Activated T-helper 2 cell treated with anti-CD3 and anti-CD28 coated beads, Interferon-gamma antibody, Interleukin-2, Interleukin-4, amounts not matched to agents 10 μg/mL and 5 μg/mL and 100 μg/mL, durations not matched to agents 14 hours and 24 hours and 36 hours (primary cell): Measurements from ENCODE around the gene ADA. TPM values are rescaled to one million over a fixed set of nuclear protein-coding genes. Genes with fewer than 3 reads are reported as not detected.
A peak's percentile ranks its signal among the peaks of the same experiment; 100 is the strongest.

Experiments
- DNase-seq: peaks from one replicate; pipeline ENCODE4 v3.0.0; 2021; ENCODE audit warnings: low spot score
- H3K27ac Mint-ChIP-seq: one replicate; pipeline ENCODE4 v1.8.0; 2021; ENCODE audit warnings: mixed read lengths
- H3K27me3 Mint-ChIP-seq: one replicate; pipeline ENCODE4 v1.8.0; 2021; ENCODE audit warnings: low read depth, mixed read lengths
- H3K36me3 Mint-ChIP-seq: one replicate; pipeline ENCODE4 v1.8.0; 2021; ENCODE audit warnings: low read depth, mixed read lengths
- H3K4me1 Mint-ChIP-seq: one replicate; pipeline ENCODE4 v1.8.0; 2021; ENCODE audit warnings: low read depth, mixed read lengths
- H3K4me3 Mint-ChIP-seq: one replicate; pipeline ENCODE4 v1.8.0; 2021; ENCODE audit warnings: low read depth, mild to moderate bottlenecking, moderate library complexity, mixed read lengths
- H3K9me3 Mint-ChIP-seq: one replicate; pipeline ENCODE4 v1.8.0; 2021; ENCODE audit warnings: mixed read lengths
- intact Hi-C: fragments of 100-400 bp; cut with micrococcal nuclease; formaldehyde crosslinking; loops from one replicate; pipeline ENCODE4 v1.15.1; 2023
- total RNA-seq: library from RNA; stranded (reverse); gene quantifications from 2 replicates; pipeline ENCODE4 v1.2.3, GENCODE V29; 2022

The ADA gene
- total RNA-seq, 1 donor from 2014 or later, result 33.3 TPM

GRCh38 chr20:44585057-44585963 lies 66.2 kb downstream of the ADA start:
- Mint-ChIP-seq H3K4me3 (no peak overlapping the region), H3K9me3 (no peaks in the 10 kb centered on the region), H3K27me3 (peaks cover 3% of the 10 kb centered on the region), H3K4me1 (peaks cover 15% of the 10 kb centered on the region), H3K27ac (no peak overlapping the region), H3K36me3 (no peaks in the 10 kb centered on the region)
- intact Hi-C loops, result no loop called here
- DNase-seq, result no peak

- peaks cover 23% of the 10 kb centered on the region for H3K4me1 Mint-ChIP-seq
- H3K9me3 Mint-ChIP-seq, result no peaks in the 10 kb centered on the region
- no peak overlapping the region for H3K4me3 Mint-ChIP-seq
- no peak for DNase-seq
- H3K27ac Mint-ChIP-seq, result no peak overlapping the region
- H3K36me3 Mint-ChIP-seq, result no peaks in the 10 kb centered on the region
- peaks cover 3% of the 10 kb centered on the region for H3K27me3 Mint-ChIP-seq
- intact Hi-C loops, result no loop called here
These were observed 67.3 kb downstream of the ADA start for GRCh38 chr20:44584162-44584561.

- H3K9me3 Mint-ChIP-seq, result no peaks in the 10 kb centered on the region
- H3K36me3 Mint-ChIP-seq, result no peaks in the 10 kb centered on the region
- DNase-seq, result no peak
- H3K4me3 Mint-ChIP-seq, result no peak overlapping the region
- peaks cover 23% of the 10 kb centered on the region for H3K4me1 Mint-ChIP-seq
- peaks cover 3% of the 10 kb centered on the region for H3K27me3 Mint-ChIP-seq
- H3K27ac Mint-ChIP-seq, result no peak overlapping the region
- intact Hi-C loops, result no loop called here
These were observed 68.3 kb downstream of the ADA start for GRCh38 chr20:44583157-44583556.

- Mint-ChIP-seq H3K4me1 (peaks cover 24% of the 10 kb centered on the region), H3K27me3 (peaks cover 3% of the 10 kb centered on the region), H3K36me3 (no peaks in the 10 kb centered on the region), H3K27ac (no peak within 1 kb of the TSS), H3K9me3 (no peaks in the 10 kb centered on the region), H3K4me3 (no peak within 1 kb of the TSS)
- intact Hi-C loops, result no loop called here
- no peak for DNase-seq
These were observed 69.0 kb downstream of the ADA start, which contains the start of gene PKIG for GRCh38 chr20:44582311-44583025. Gene PKIG (plus strand): TSS chr20:44582579. CDS start chr20:44614557, 31,978 bp downstream.

- H3K27ac Mint-ChIP-seq, result no peak overlapping the region
- intact Hi-C loops, result no loop called here
These were observed 70.0 kb downstream of the ADA start for GRCh38 chr20:44581515-44581914.

GRCh38 chr20:44580581-44581268 lies 70.8 kb downstream of the ADA start:
- intact Hi-C loops, result no loop called here
- no peak overlapping the region for H3K27ac Mint-ChIP-seq
- peaks cover 34% of the 10 kb centered on the region for H3K4me1 Mint-ChIP-seq
- peaks cover 3% of the 10 kb centered on the region for H3K27me3 Mint-ChIP-seq
- no peak overlapping the region for H3K4me3 Mint-ChIP-seq
- no peak for DNase-seq
- H3K36me3 Mint-ChIP-seq, result no peaks in the 10 kb centered on the region
- no peaks in the 10 kb centered on the region for H3K9me3 Mint-ChIP-seq

More at GRCh38 chr20:44581515-44581914, 70.0 kb downstream of the ADA start:
- Mint-ChIP-seq H3K4me3 (no peak overlapping the region), H3K27me3 (peaks cover 3% of the 10 kb centered on the region), H3K36me3 (no peaks in the 10 kb centered on the region), H3K9me3 (no peaks in the 10 kb centered on the region), H3K4me1 (peaks cover 31% of the 10 kb centered on the region)
- no peak for DNase-seq

DNA sequence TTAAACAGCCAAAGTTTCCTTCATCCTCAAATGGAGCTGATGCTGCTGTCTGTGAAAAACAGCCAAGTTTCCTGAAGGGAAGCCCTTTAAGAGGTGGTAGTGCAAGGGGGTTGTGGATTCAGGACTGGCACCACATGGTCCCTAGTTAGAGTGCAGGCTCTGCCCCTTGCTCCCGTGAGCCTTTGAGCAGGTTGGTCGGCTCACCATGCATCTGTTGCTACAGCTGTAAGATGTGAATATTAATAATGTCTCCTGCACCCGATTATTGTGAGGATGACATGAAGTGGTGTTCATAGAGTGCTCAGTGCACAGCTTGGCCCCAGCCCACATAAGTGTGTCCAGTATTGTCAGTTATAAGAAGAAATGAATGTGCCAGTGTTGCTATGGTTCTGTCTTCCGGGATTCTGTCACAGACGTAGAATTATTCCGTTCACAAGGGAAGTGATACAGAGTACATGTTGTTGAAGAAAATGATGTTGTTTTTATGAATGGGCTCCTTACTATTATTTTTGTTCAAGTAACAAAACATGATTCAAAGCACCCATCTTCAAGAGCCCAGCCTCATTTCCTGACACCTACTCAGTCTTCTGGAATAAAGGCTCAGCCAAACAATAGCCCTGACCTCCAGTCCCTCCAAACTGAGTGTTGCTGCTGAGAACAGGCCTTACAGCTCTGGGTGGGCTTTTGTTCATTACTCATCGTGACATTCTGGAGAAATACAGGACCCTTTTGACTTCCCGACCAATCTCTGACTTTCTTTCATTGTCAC lies 72.0 kb downstream of the ADA start:
- intact Hi-C loops, result loop anchor here (5.0 kb wide), 1 partner anchor 33 kb away; no protein-coding TSS in a partner anchor
- peaks cover 27% of the 10 kb centered on the region for H3K4me1 Mint-ChIP-seq
- no peak overlapping the region for H3K27ac Mint-ChIP-seq
- DNase-seq, result no peak
- no peaks in the 10 kb centered on the region for H3K36me3 Mint-ChIP-seq
- H3K9me3 Mint-ChIP-seq, result no peaks in the 10 kb centered on the region
- no peak overlapping the region for H3K4me3 Mint-ChIP-seq
- H3K27me3 Mint-ChIP-seq, result peaks cover 3% of the 10 kb centered on the region

DNA sequence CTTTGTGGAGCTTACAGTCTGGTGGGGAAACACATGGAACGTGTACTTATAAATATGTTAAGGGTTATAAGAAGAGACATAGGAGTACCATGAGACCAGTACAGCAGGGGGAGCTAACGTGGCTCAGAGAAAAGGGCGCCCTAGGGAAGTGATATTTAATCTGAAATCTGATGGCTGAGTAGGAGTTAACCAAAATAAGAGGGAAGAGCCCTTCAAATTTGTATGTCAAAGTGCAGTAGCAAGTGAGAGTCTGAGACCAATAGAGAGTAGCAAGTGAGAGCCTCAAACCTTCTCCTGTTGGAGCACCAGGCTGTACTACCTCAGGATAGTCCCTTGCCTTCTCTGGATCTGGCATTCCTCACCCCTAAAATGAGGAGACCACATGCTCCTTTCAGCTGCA lies 75.2 kb downstream of the ADA start:
- intact Hi-C loops, result loop anchor here (2.0 to 5.0 kb wide), 2 partner anchors 36 to 71 kb away; no protein-coding TSS in a partner anchor
- Mint-ChIP-seq H3K27me3 (no peaks in the 10 kb centered on the region), H3K36me3 (no peaks in the 10 kb centered on the region), H3K4me3 (no peak overlapping the region), H3K9me3 (no peaks in the 10 kb centered on the region), H3K27ac (peak overlapping the region; percentile 58), H3K4me1 (peaks cover 37% of the 10 kb centered on the region)
- no peak for DNase-seq

DNA sequence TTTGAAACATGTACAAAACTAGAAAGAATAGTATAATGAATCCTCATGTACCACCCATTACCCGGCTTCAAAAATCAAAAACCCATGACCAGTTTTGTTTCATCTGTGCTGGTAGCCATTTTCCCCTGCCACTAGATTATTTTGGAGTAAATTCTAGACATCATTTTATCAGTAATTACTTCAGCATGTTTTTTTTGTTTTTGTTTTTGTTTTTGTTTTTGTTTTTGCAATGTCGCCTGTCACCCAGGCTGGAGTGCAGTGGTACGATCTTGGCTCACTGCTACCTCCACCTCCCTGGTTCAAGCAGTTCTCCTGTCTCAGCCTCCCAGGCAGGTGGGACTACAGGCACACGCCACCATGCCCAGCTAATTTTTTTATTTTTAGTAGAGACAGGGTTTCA lies 77.1 kb downstream of the ADA start:
- no peaks in the 10 kb centered on the region for H3K27me3 Mint-ChIP-seq
- no peak overlapping the region for H3K27ac Mint-ChIP-seq
- H3K4me3 Mint-ChIP-seq, result no peak overlapping the region
- no peaks in the 10 kb centered on the region for H3K9me3 Mint-ChIP-seq
- peaks cover 34% of the 10 kb centered on the region for H3K4me1 Mint-ChIP-seq
- intact Hi-C loops, result loop anchor here (5.0 kb wide), 1 partner anchor 42 kb away; no protein-coding TSS in a partner anchor
- DNase-seq, result no peak
- H3K36me3 Mint-ChIP-seq, result no peaks in the 10 kb centered on the region

DNA sequence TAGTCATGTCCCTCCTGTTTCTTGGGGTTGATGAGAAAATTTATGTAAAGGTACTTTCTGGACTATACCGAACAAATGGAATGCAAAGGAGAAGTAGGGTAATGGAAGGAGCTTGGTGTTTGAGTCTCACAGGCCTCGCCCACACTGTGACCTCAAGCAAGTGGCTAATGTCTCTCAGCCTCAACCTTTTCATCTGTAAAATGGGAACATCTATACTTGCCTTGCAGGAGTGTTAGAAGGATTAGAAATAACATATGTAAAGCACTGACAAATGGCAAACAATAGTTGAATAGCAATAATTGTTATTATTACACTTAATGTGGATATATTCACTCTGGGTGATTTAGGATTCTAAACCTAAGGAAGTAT lies 78.0 kb downstream of the ADA start:
- Mint-ChIP-seq H3K36me3 (no peaks in the 10 kb centered on the region), H3K27ac (no peak overlapping the region), H3K4me1 (peaks cover 33% of the 10 kb centered on the region), H3K27me3 (no peaks in the 10 kb centered on the region), H3K9me3 (no peaks in the 10 kb centered on the region), H3K4me3 (no peak overlapping the region)
- no peak for DNase-seq
- intact Hi-C loops, result loop anchor here (5.0 kb wide), 1 partner anchor 41 kb away; no protein-coding TSS in a partner anchor

- no peaks in the 10 kb centered on the region for H3K9me3 Mint-ChIP-seq
- H3K4me1 Mint-ChIP-seq, result peaks cover 33% of the 10 kb centered on the region
- H3K4me3 Mint-ChIP-seq, result no peak overlapping the region
- intact Hi-C loops, result loop anchor here (5.0 kb wide), 1 partner anchor 41 kb away; no protein-coding TSS in a partner anchor
- no peaks in the 10 kb centered on the region for H3K36me3 Mint-ChIP-seq
- no peaks in the 10 kb centered on the region for H3K27me3 Mint-ChIP-seq
- H3K27ac Mint-ChIP-seq, result no peak overlapping the region
- DNase-seq, result no peak
These were observed 78.7 kb downstream of the ADA start for GRCh38 chr20:44572551-44573500.
